ENCODE measurements around the gene USH2A.
A peak's percentile ranks its signal among the peaks of the same experiment; 100 is the strongest.

The USH2A gene

DNA sequence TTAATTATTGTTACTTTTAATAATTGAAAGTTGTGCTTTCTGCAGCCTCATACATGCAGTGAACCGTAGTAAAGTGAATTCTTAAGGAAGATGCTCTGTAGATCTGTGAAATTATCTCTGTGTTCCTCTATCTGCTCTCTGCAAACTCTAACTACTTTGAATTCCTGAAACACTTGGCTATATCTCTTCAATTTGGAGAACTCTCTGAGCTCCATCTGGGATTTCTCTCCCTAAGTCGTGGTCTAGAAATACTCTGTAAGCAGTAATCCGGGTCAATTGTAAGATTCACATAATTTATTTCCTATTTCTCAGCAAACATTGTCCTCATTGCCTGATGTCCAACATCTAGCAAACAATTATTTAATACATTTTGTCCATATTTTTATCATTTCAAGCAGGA, 164.9 kb downstream of the USH2A start:
- H3K36me3 ChIP-seq (ENCODE audit: control insufficient read depth, insufficient read depth, low read length): no peaks in the 10 kb centered on the region
- no peak overlapping the region for H3K4me3 ChIP-seq (ENCODE audit: low read length)
- H3K4me1 ChIP-seq (ENCODE audit: control insufficient read depth, insufficient read depth, low read length): no peaks in the 10 kb centered on the region
- H3K27me3 ChIP-seq (ENCODE audit: control insufficient read depth, insufficient read depth, low read length): no peaks in the 10 kb centered on the region
- no peak overlapping the region for H3K9ac ChIP-seq (ENCODE audit: low read length)
- no peak overlapping the region for H3K27ac ChIP-seq (ENCODE audit: low read depth, low read length)

DNA sequence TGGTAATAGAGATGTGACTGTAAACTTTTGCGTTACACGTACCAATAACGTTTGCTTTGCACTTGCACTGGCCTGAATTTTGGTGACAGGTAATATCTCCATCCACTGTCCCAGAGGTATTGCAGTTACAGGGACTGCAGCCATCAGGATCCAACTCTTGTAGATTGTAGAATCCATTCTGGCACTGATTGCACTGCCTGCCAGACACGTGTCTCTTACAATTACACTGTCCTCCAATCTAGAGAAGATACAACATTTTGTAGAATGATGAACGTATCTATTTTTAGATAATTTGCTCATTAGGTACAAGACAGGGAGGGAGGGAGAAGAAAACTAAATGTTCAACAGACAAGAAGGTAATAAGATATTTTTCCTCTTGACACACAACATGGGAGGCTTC, 172.4 kb downstream of the USH2A start:
- Histone ChIP-seq H3K4me1 (ENCODE audit: control insufficient read depth, insufficient read depth, low read length) (no peaks in the 10 kb centered on the region), H3K36me3 (ENCODE audit: control insufficient read depth, insufficient read depth, low read length) (no peaks in the 10 kb centered on the region), H3K27me3 (ENCODE audit: control insufficient read depth, insufficient read depth, low read length) (no peaks in the 10 kb centered on the region)

DNA sequence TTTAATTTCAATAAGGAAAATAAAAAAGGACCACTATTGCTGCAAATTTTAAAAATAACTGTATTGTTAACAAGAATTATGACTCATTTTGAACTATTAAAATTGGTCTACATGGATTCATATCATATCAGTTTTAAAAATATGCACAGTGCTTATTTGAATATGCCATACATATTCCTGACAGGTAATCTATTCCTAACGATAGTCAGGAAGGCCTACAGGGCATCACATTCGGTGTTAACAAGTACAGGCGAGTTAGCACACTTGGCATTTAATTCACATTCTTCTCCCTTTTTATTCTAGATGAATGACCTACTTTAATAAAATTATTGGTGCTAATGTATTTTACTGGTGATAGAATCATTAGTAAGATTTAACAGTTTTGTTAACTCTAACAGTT, 174.6 kb downstream of the USH2A start:
- no peak overlapping the region for H3K27ac ChIP-seq (ENCODE audit: low read depth, low read length)

More for the DNA sequence above, 172.4 kb downstream of the USH2A start:
- Histone ChIP-seq H3K27ac (ENCODE audit: low read depth, low read length) (no peak overlapping the region), H3K4me3 (ENCODE audit: low read length) (no peak overlapping the region), H3K9ac (ENCODE audit: low read length) (no peak overlapping the region)

DNA sequence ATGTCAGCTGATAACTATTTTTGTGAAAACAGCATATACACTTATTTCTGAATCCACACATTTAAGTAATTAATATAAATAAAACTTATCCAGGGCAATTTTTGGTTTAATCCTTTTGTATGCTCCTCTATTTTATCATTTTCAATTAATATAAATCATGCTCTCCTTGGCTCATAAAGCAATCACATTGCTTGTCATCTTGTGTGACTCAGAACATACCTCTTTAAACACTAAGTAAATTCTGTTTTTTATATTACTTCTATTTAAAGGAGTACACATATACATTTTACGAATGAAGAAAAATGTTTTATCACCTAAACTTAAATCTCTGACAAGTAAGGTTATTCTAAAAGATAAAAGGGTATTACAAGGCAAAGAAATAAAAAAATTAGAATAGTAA, 175.3 kb downstream of the USH2A start:
- Histone ChIP-seq H3K4me3 (ENCODE audit: low read length) (no peak overlapping the region), H3K4me1 (ENCODE audit: control insufficient read depth, insufficient read depth, low read length) (no peaks in the 10 kb centered on the region), H3K27me3 (ENCODE audit: control insufficient read depth, insufficient read depth, low read length) (no peaks in the 10 kb centered on the region), H3K9ac (ENCODE audit: low read length) (no peak overlapping the region), H3K36me3 (ENCODE audit: control insufficient read depth, insufficient read depth, low read length) (no peaks in the 10 kb centered on the region), H3K27ac (ENCODE audit: low read depth, low read length) (no peak overlapping the region)

More for the DNA sequence above, 174.6 kb downstream of the USH2A start:
- no peaks in the 10 kb centered on the region for H3K36me3 ChIP-seq (ENCODE audit: control insufficient read depth, insufficient read depth, low read length)
- no peak overlapping the region for H3K4me3 ChIP-seq (ENCODE audit: low read length)
- no peaks in the 10 kb centered on the region for H3K27me3 ChIP-seq (ENCODE audit: control insufficient read depth, insufficient read depth, low read length)
- no peaks in the 10 kb centered on the region for H3K4me1 ChIP-seq (ENCODE audit: control insufficient read depth, insufficient read depth, low read length)
- no peak overlapping the region for H3K9ac ChIP-seq (ENCODE audit: low read length)

DNA sequence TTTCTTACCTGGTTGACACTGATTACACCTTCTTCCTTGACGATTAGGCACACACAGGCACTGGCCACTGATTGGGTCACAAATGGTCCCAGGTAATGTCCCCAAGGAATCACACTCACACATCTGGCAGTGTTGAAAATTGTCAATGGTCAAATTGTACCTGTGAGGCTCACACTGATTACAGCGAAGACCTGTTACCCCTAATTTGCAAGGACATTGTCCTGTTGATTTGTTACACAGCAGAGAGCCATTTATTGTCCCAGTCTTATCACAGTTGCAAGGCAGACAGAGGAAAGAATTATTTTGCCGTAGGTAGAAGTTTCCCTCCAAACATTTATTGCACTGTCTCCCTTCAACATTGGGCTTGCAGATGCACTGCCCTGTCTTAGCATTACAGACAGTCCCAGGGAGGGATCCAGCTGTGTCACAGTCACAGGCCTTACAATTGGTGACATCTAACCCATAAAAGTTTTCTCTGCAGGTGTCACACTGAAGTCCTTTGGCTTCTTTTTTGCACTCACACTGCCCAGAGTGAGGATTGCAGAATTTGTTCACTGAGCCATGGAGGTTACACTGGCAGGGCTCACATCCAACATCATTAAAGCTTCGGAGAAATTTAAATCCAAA, 176.6 kb downstream of the USH2A start:
- H3K4me1 ChIP-seq (ENCODE audit: control insufficient read depth, insufficient read depth, low read length): no peaks in the 10 kb centered on the region
- H3K27me3 ChIP-seq (ENCODE audit: control insufficient read depth, insufficient read depth, low read length): no peaks in the 10 kb centered on the region
- H3K36me3 ChIP-seq (ENCODE audit: control insufficient read depth, insufficient read depth, low read length): no peaks in the 10 kb centered on the region
- H3K4me3 ChIP-seq (ENCODE audit: low read length): no peak overlapping the region
- H3K9ac ChIP-seq (ENCODE audit: low read length): no peak overlapping the region
- no peak overlapping the region for H3K27ac ChIP-seq (ENCODE audit: low read depth, low read length)

DNA sequence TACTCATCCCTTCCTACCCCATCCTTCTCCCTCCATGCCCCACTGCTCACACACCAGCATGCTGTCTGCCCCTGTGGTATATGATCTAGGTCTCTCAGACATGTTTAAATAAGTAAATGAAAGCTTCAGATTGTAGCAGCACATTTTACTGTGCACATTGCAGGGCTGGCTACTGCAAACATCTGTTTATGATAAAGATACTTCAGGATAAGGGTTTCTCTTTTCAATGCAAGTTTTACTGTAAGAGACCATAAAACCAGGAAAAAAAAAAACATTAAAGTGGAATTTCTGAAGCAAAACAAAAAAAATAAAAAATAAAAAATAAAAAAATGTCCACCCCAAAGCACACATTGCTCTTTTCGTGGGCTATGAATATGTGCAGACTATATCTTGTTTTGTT, 184.4 kb downstream of the USH2A start:
- H3K4me1 ChIP-seq (ENCODE audit: control insufficient read depth, insufficient read depth, low read length): no peaks in the 10 kb centered on the region
- no peak overlapping the region for H3K4me3 ChIP-seq (ENCODE audit: low read length)
- no peaks in the 10 kb centered on the region for H3K36me3 ChIP-seq (ENCODE audit: control insufficient read depth, insufficient read depth, low read length)
- no peaks in the 10 kb centered on the region for H3K27me3 ChIP-seq (ENCODE audit: control insufficient read depth, insufficient read depth, low read length)
- no peak overlapping the region for H3K9ac ChIP-seq (ENCODE audit: low read length)
- H3K27ac ChIP-seq (ENCODE audit: low read depth, low read length): no peak overlapping the region

DNA sequence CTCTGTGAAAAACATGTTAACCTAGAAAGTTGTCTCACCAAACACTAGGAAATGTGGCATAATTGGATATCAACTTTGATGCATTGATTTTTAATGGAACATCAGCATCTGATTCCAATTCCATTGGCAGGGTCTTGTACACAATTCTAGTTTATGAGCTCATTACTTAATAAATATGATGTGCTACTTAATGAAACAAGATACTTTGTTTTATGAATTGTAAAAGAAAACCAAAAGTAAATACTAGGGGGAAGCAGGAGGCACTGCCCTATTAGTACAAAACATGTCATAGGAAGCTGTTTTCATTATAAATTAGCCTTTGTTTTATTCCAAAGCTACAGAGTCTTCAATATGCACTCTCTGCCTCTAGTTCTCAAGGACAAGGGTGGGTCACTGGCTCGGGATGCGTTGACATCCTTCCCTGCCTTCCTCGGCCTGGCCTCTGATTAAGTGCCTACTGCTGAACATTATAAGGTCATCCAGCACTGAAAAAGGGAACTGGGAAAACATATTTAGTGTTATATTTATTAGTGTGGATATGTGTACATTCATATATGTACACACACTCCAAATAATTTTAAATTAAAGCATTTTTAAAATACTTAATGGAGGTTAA, 185.2 kb downstream of the USH2A start:
- H3K27me3 ChIP-seq (ENCODE audit: control insufficient read depth, insufficient read depth, low read length): no peaks in the 10 kb centered on the region
- no peaks in the 10 kb centered on the region for H3K4me1 ChIP-seq (ENCODE audit: control insufficient read depth, insufficient read depth, low read length)
- H3K9ac ChIP-seq (ENCODE audit: low read length): no peak overlapping the region
- H3K27ac ChIP-seq (ENCODE audit: low read depth, low read length): no peak overlapping the region
- H3K36me3 ChIP-seq (ENCODE audit: control insufficient read depth, insufficient read depth, low read length): no peaks in the 10 kb centered on the region
- H3K4me3 ChIP-seq (ENCODE audit: low read length): no peak overlapping the region

DNA sequence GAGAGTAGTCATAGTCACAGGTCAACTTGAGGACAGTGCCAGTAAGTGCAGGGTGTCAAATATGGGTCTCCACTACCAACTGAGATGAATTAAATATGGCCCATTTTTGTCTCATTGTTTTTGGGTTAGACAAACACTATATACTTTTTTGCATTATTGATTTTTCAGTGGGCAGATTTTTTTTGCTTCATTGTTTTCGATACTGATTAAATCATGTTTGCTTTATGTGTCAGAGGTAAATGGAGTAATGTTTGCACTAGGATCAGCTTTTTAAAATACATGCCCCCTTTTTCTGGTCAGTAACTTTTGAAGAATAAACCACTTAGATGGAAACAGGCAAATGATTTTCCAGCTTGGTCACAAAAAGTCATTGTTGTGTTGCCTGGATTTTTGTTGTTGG, 199.0 kb downstream of the USH2A start:
- Histone ChIP-seq H3K27ac (ENCODE audit: low read depth, low read length) (no peak overlapping the region), H3K27me3 (ENCODE audit: control insufficient read depth, insufficient read depth, low read length) (no peaks in the 10 kb centered on the region), H3K36me3 (ENCODE audit: control insufficient read depth, insufficient read depth, low read length) (no peaks in the 10 kb centered on the region), H3K4me1 (ENCODE audit: control insufficient read depth, insufficient read depth, low read length) (no peaks in the 10 kb centered on the region), H3K9ac (ENCODE audit: low read length) (no peak overlapping the region), H3K4me3 (ENCODE audit: low read length) (no peak overlapping the region)

DNA sequence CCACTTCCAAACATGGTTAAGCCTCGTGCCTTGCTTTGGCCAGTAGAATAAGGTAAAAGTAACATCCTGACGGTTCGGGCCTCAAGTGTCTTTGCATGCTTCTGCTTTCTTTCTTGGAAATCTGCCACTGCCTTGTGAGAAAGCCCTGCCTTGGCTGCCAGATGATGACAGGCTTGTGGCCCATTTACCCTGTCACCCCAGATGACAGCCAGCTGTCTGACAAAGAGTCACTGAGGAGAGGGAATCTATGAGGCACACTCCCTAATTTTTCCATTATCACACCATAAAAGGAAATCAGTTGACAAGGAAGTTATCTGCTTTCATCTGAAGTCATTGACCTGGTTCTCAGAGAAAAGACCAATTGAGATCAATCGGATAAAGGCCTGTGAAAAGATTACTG, 199.8 kb downstream of the USH2A start:
- no peaks in the 10 kb centered on the region for H3K4me1 ChIP-seq (ENCODE audit: control insufficient read depth, insufficient read depth, low read length)
- H3K27ac ChIP-seq (ENCODE audit: low read depth, low read length): no peak overlapping the region
- no peaks in the 10 kb centered on the region for H3K27me3 ChIP-seq (ENCODE audit: control insufficient read depth, insufficient read depth, low read length)
- H3K36me3 ChIP-seq (ENCODE audit: control insufficient read depth, insufficient read depth, low read length): no peaks in the 10 kb centered on the region
- H3K9ac ChIP-seq (ENCODE audit: low read length): no peak overlapping the region
- no peak overlapping the region for H3K4me3 ChIP-seq (ENCODE audit: low read length)

DNA sequence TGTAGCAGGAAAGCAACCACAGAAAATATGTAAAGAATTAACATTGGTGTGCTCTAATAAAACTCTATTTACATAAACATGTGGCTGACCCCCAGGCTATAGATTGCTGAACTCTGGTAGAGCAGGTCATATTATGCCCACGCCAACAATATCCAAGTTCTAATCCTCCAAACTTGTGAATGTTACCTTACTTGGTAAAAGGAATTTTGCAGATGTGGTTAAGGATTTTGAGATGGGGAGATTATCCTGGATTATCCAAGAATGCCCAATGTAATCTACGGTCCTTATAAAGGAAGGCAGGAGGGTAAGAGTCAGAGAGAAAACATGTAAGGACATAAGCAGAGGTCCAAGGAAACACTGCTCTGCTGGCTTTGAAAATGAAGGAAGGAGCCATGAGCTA, 201.0 kb downstream of the USH2A start:
- no peak overlapping the region for H3K27ac ChIP-seq (ENCODE audit: low read depth, low read length)
- no peak overlapping the region for H3K4me3 ChIP-seq (ENCODE audit: low read length)
- H3K4me1 ChIP-seq (ENCODE audit: control insufficient read depth, insufficient read depth, low read length): no peaks in the 10 kb centered on the region
- no peaks in the 10 kb centered on the region for H3K36me3 ChIP-seq (ENCODE audit: control insufficient read depth, insufficient read depth, low read length)
- H3K27me3 ChIP-seq (ENCODE audit: control insufficient read depth, insufficient read depth, low read length): no peaks in the 10 kb centered on the region
- no peak overlapping the region for H3K9ac ChIP-seq (ENCODE audit: low read length)

DNA sequence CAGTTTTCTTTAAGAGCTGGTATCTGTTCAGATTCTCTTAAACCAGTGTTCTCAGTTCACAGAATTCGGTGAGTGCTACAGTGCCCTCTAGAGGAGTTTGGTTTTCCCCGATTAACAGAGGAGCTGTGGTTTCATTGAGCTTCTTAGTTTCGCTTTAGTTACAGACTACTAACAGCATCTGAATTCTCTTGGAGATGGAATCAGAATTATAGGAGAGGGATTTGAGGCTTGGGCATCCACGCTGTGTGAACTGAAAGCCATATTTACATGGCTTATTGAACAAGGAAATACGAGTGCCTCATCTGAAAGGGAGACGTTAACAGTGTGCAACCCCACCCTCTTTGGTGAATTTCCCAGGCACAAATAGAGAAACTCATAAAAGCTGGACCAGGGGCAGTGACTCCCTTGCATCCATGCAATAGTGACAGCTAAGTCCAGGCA, 202.0 kb downstream of the USH2A start:
- Histone ChIP-seq H3K27me3 (ENCODE audit: control insufficient read depth, insufficient read depth, low read length) (no peaks in the 10 kb centered on the region), H3K9ac (ENCODE audit: low read length) (no peak overlapping the region), H3K36me3 (ENCODE audit: control insufficient read depth, insufficient read depth, low read length) (no peaks in the 10 kb centered on the region), H3K4me3 (ENCODE audit: low read length) (peak overlapping the region; percentile 61), H3K4me1 (ENCODE audit: control insufficient read depth, insufficient read depth, low read length) (no peaks in the 10 kb centered on the region), H3K27ac (ENCODE audit: low read depth, low read length) (no peak overlapping the region)

DNA sequence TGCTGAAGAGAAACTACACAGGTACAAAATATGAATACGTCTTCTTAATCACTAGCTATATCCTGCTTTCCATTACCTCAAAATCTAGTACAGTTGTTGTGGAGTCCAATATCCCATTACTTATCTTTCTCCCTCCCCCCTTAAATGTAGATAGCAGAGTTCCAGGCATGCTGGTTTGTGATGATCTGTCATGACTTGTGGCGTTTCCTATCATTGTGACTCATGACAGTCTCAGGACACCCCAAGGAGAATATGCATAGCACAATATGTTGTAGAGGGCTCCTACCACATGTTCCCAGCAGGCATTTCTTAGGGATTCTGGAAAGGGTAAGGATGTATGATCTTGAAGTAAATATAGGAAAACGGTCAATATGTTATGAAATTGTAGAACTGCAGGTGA, 206.9 kb downstream of the USH2A start:
- Histone ChIP-seq H3K4me1 (ENCODE audit: control insufficient read depth, insufficient read depth, low read length) (no peaks in the 10 kb centered on the region), H3K4me3 (ENCODE audit: low read length) (no peak overlapping the region), H3K27me3 (ENCODE audit: control insufficient read depth, insufficient read depth, low read length) (no peaks in the 10 kb centered on the region), H3K9ac (ENCODE audit: low read length) (no peak overlapping the region), H3K36me3 (ENCODE audit: control insufficient read depth, insufficient read depth, low read length) (no peaks in the 10 kb centered on the region), H3K27ac (ENCODE audit: low read depth, low read length) (no peak overlapping the region)

DNA sequence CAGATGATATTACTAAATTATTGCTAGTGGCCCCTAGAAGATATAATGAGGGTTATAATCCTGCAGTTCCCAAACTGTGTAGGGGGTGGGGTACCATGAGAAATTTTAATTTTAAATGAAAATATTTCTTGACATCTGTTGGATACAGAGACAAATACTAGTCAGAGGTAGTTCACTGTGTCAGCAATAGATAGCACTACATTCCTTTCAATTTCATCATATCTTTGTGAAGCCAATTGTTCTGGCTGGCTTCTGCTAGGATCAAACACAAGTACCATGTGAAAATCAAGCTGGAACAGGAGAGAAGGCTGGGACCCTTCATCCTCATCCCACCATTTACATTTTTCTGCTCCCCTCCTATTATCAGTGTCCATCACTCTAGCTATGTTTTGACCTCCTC, 208.1 kb downstream of the USH2A start:
- H3K27ac ChIP-seq (ENCODE audit: low read depth, low read length): no peak overlapping the region
- H3K4me3 ChIP-seq (ENCODE audit: low read length): no peak overlapping the region
- H3K27me3 ChIP-seq (ENCODE audit: control insufficient read depth, insufficient read depth, low read length): no peaks in the 10 kb centered on the region
- no peaks in the 10 kb centered on the region for H3K36me3 ChIP-seq (ENCODE audit: control insufficient read depth, insufficient read depth, low read length)
- H3K4me1 ChIP-seq (ENCODE audit: control insufficient read depth, insufficient read depth, low read length): no peaks in the 10 kb centered on the region
- H3K9ac ChIP-seq (ENCODE audit: low read length): no peak overlapping the region

Measured in rectal smooth muscle tissue (tissue), 1 donor.